VCaP (cell line): ENCODE data around the gene MYH9.
A peak's percentile ranks its signal among the peaks of the same experiment; 100 is the strongest.

Experiments used
- H3K27ac ChIP-seq: fragments of 450-650 bp; 2 replicates; pipeline ENCODE4 v1.5.1; 2017
- TF ChIP-seq, protein P1 (sequence below): fragments of 450-650 bp; conservative IDR thresholded peaks from 2 replicates; pipeline ENCODE4 v1.5.1; 2017; ENCODE audit warnings: mild to moderate bottlenecking, moderate library complexity

MYH9 gene

GRCh38 chr22:36351921-36352802, 35.6 kb downstream of the MYH9 start:
- H3K27ac ChIP-seq, result peak overlapping the region; percentile 69
- TF ChIP-seq, protein P1, sequence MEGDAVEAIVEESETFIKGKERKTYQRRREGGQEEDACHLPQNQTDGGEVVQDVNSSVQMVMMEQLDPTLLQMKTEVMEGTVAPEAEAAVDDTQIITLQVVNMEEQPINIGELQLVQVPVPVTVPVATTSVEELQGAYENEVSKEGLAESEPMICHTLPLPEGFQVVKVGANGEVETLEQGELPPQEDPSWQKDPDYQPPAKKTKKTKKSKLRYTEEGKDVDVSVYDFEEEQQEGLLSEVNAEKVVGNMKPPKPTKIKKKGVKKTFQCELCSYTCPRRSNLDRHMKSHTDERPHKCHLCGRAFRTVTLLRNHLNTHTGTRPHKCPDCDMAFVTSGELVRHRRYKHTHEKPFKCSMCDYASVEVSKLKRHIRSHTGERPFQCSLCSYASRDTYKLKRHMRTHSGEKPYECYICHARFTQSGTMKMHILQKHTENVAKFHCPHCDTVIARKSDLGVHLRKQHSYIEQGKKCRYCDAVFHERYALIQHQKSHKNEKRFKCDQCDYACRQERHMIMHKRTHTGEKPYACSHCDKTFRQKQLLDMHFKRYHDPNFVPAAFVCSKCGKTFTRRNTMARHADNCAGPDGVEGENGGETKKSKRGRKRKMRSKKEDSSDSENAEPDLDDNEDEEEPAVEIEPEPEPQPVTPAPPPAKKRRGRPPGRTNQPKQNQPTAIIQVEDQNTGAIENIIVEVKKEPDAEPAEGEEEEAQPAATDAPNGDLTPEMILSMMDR, result no peak

- H3K27ac ChIP-seq, result peak overlapping the region; percentile 69
- TF ChIP-seq, protein P1, result no peak
Measured at GRCh38 chr22:36350751-36351594, 36.8 kb downstream of the MYH9 start.

DNA sequence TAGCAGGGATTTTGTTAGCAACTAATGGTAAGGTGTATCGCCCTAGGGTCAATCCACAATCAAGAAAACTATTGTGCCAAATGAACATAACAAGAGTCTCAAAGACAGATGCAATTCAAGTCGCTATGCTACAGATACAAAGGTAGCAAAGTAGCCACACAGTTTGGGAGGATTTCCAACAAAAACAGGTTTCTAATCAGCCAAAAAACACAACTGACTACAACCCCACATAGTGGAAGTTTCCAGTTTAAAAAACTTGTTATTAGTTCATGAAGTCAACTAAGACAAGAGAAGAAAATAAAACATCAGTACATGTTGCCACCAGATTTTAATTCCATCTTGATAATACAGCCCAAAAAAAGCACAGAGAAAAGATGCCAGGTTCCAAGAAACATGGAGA, 38.0 kb downstream of the MYH9 start:
- TF ChIP-seq, protein P1, result no peak
- H3K27ac ChIP-seq, result no peak overlapping the region

GRCh38 chr22:36348760-36349159, 39.0 kb downstream of the MYH9 start:
- H3K27ac ChIP-seq, result no peak overlapping the region
- TF ChIP-seq, protein P1, result no peak

DNA sequence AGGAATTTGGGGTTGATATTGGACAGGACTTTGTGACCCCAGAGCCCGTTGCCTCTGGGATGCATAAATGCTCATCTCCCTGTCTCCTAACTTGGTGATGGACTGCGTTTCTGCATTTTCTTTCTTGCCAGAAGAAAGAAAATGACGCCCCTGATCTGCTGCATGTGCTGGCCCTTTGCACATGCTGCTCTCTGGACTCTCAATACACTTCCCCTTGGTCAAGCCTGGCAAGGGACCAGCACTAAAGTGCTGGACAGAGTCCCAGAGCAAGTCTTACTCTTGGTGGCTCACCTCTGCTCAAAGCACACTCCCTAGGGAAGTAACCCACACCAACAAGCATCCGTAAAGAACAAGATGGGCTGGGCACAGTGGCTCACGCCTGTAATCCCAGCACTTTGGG, 40.7 kb downstream of the MYH9 start:
- TF ChIP-seq, protein P1, result no peak
- H3K27ac ChIP-seq, result no peak overlapping the region

DNA sequence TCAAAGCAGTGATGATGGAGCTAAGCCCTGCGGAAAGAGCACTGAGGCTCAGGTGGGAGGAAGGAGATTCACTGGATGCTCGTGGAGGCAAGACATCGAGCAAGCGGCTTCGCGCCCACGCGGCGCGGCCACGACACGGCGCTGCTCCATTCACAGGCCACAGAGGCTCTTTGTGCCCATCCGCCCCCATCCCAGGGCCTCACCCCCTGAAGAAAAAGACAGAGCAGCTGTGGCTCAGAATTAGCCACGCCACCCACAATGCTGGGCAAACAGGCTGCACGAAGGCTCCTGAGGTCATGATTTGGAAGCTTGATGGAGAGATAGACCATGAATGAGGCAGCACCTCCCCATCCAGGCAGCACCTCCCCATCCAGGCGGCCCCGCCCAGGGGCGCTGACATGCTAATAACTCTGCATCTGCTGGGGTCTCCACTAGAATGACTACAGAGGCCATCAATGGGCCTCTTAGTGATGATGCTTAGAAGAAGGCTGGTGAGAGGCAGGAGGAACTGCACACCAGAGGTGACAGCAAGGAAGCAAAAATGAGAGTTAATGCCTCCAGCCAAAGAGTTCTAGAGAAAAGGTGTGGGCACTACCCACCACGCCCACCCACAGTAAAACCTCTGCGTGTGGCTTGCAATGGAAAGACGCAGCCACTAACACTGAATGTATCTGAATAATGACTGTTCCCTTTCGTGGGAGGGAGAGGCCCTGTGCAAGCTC, 43.5 kb downstream of the MYH9 start:
- H3K27ac ChIP-seq, result peak overlapping the region; percentile 80
- TF ChIP-seq, protein P1, result no peak

DNA sequence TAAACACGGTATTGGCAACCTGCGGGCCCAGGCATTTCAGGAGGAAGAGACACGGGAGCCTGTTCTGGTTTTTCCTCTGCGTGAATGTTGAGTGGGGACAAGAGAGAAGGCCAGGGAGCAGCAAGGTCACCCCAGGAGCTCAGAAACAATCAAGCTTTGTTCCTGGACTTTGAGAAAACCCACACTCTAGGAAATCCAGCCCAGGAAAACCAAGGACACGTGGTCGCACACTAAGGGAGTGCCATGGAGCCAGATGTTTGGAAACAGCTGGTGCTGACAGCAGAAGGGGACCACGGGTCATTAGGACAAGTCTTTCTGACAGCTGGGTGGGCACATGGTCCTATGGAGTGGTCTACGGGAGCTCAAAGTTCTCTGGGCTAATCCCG, 44.1 kb downstream of the MYH9 start:
- H3K27ac ChIP-seq, result peak overlapping the region; percentile 80
- TF ChIP-seq, protein P1, result no peak
